ENCODE results near the gene ADAMTS6.

- TF ChIP-seq POLR2A (IDR thresholded peaks at IDR 0.05; ENCODE audit: low read depth, low read length) (no peak), TAF1 (IDR thresholded peaks at IDR 0.05; ENCODE audit: borderline replicate concordance, low read depth, low read length) (no peak)
These were observed 143.0 kb downstream of the ADAMTS6 start for GRCh38 chr5:65338606-65339151.

Data from GM12892 (cell line).